Activated naive CD4-positive, alpha-beta T cell treated with anti-CD3 and anti-CD28 coated beads for 36 hours (primary cell): ENCODE results near the gene ANKRD42. TPM values are rescaled to one million over a fixed set of nuclear protein-coding genes. Genes with fewer than 3 reads are reported as not detected.
"Not testable (repeated sequence)": the region's sequence is repeated elsewhere in the genome, so short reads cannot be mapped to it uniquely, and the experiment has no call there.

Source experiments
- CTCF ChIA-PET: fragments of 350-600 bp; sonication (Branson Sonifier 250); formaldehyde crosslinking; loops from one replicate; lab custom pipeline; 2021; ENCODE audit warnings: antibody characterized with exemption; lab: Charles Lee
- DNase-seq: peaks from one replicate; pipeline ENCODE4 v3.0.0-alpha.2; 2020
- H3K27ac Mint-ChIP-seq: one replicate; pipeline ENCODE4 v1.8.0; 2021; ENCODE audit warnings: mild to moderate bottlenecking, mixed read lengths
- H3K27me3 Mint-ChIP-seq: one replicate; pipeline ENCODE4 v1.8.0; 2021; ENCODE audit warnings: low read depth, mixed read lengths
- H3K36me3 Mint-ChIP-seq: one replicate; pipeline ENCODE4 v1.8.0; 2021; ENCODE audit warnings: low read depth, mixed read lengths
- H3K4me1 Mint-ChIP-seq: one replicate; pipeline ENCODE4 v1.8.0; 2021; ENCODE audit warnings: low read depth, mixed read lengths
- H3K4me3 Mint-ChIP-seq: one replicate; pipeline ENCODE4 v1.8.0; 2021; ENCODE audit warnings: mild to moderate bottlenecking, moderate library complexity, mixed read lengths
- H3K9me3 Mint-ChIP-seq: one replicate; pipeline ENCODE4 v1.8.0; 2021; ENCODE audit warnings: mixed read lengths
- intact Hi-C: fragments of 100-400 bp; cut with micrococcal nuclease; formaldehyde crosslinking; loops from one replicate; pipeline ENCODE4 v1.15.1; 2023
- total RNA-seq, 2 experiments: library from RNA; stranded (reverse); gene quantifications; one replicate each; pipeline ENCODE4 v1.2.3, GENCODE V29; 2021

ANKRD42 gene
- total RNA-seq, 2 experiments from 2014 or later, result 2.3 to 2.7 TPM

GRCh38 chr11:83206771-83207382 lies 13.4 kb downstream of the ANKRD42 start:
- H3K36me3 Mint-ChIP-seq, H3K27ac Mint-ChIP-seq, intact Hi-C loops, H3K9me3 Mint-ChIP-seq, H3K27me3 Mint-ChIP-seq, H3K4me3 Mint-ChIP-seq, H3K4me1 Mint-ChIP-seq, DNase-seq: not testable (repeated sequence)
- CTCF ChIA-PET, result interaction anchor here (0.5 to 0.6 kb wide), 2 partner anchors 8 to 340 kb away, joined by 3 read pairs; no protein-coding TSS in a partner anchor

- Mint-ChIP-seq H3K27ac (no peak overlapping the region), H3K4me1 (no peaks in the 10 kb centered on the region), H3K27me3 (no peaks in the 10 kb centered on the region), H3K9me3 (no peaks in the 10 kb centered on the region), H3K36me3 (peaks cover 4% of the 10 kb centered on the region), H3K4me3 (no peak overlapping the region)
- CTCF ChIA-PET, result no interaction called here
- intact Hi-C loops, result no loop called here
- no peak for DNase-seq
These were observed 25.6 kb downstream of the ANKRD42 start for GRCh38 chr11:83219095-83219494.

- no peak overlapping the region for H3K27ac Mint-ChIP-seq
- no peaks in the 10 kb centered on the region for H3K9me3 Mint-ChIP-seq
- intact Hi-C loops, result no loop called here
- H3K36me3 Mint-ChIP-seq, result peaks cover 1% of the 10 kb centered on the region
- DNase-seq, result no peak
- H3K4me1 Mint-ChIP-seq, result no peaks in the 10 kb centered on the region
- no peak overlapping the region for H3K4me3 Mint-ChIP-seq
- no peaks in the 10 kb centered on the region for H3K27me3 Mint-ChIP-seq
- CTCF ChIA-PET, result no interaction called here
These were observed 26.7 kb downstream of the ANKRD42 start for GRCh38 chr11:83220260-83220659.

- H3K27me3 Mint-ChIP-seq, result no peaks in the 10 kb centered on the region
- no peaks in the 10 kb centered on the region for H3K36me3 Mint-ChIP-seq
- H3K4me1 Mint-ChIP-seq, result no peaks in the 10 kb centered on the region
- no peak overlapping the region for H3K27ac Mint-ChIP-seq
- H3K4me3 Mint-ChIP-seq, result no peak overlapping the region
- no peaks in the 10 kb centered on the region for H3K9me3 Mint-ChIP-seq
- DNase-seq, result no peak
- intact Hi-C loops, result no loop called here
- CTCF ChIA-PET, result no interaction called here
These were observed 28.2 kb downstream of the ANKRD42 start for GRCh38 chr11:83221694-83222093.

GRCh38 chr11:83222499-83222898 lies 29.0 kb downstream of the ANKRD42 start:
- H3K4me3 Mint-ChIP-seq, result no peak overlapping the region
- no peak overlapping the region for H3K27ac Mint-ChIP-seq
- H3K9me3 Mint-ChIP-seq, result no peaks in the 10 kb centered on the region
- H3K36me3 Mint-ChIP-seq, result no peaks in the 10 kb centered on the region
- intact Hi-C loops, result no loop called here
- no peak for DNase-seq
- CTCF ChIA-PET, result interaction anchor here (1.9 to 2.4 kb wide), 2 partner anchors 27 to 29 kb away, joined by 5 to 8 read pairs; no protein-coding TSS in a partner anchor
- H3K27me3 Mint-ChIP-seq, result no peaks in the 10 kb centered on the region
- no peaks in the 10 kb centered on the region for H3K4me1 Mint-ChIP-seq

- intact Hi-C loops, result no loop called here
- Mint-ChIP-seq H3K4me3 (no peak overlapping the region), H3K27me3 (no peaks in the 10 kb centered on the region), H3K36me3 (no peaks in the 10 kb centered on the region), H3K4me1 (no peaks in the 10 kb centered on the region), H3K27ac (no peak overlapping the region), H3K9me3 (no peaks in the 10 kb centered on the region)
- no peak for DNase-seq
- CTCF ChIA-PET, result interaction anchor here (0.6 to 2.4 kb wide), 3 partner anchors 26 to 356 kb away, joined by 3 to 8 read pairs (median 5); no protein-coding TSS in a partner anchor
These were observed 29.9 kb downstream of the ANKRD42 start for GRCh38 chr11:83223457-83223856.

GRCh38 chr11:83235825-83236224 lies 42.3 kb downstream of the ANKRD42 start:
- Mint-ChIP-seq H3K4me3 (no peak overlapping the region), H3K9me3 (no peaks in the 10 kb centered on the region), H3K4me1 (no peaks in the 10 kb centered on the region), H3K27me3 (no peaks in the 10 kb centered on the region), H3K36me3 (no peaks in the 10 kb centered on the region), H3K27ac (no peak overlapping the region)
- intact Hi-C loops, result no loop called here
- DNase-seq, result no peak
- CTCF ChIA-PET, result interaction anchor here (0.5 to 2.2 kb wide), 3 partner anchors 14 to 487 kb away, joined by 3 to 9 read pairs (median 4); no protein-coding TSS in a partner anchor

GRCh38 chr11:83238111-83238510 lies 44.6 kb downstream of the ANKRD42 start:
- Mint-ChIP-seq H3K4me1 (no peaks in the 10 kb centered on the region), H3K36me3 (no peaks in the 10 kb centered on the region), H3K9me3 (no peaks in the 10 kb centered on the region), H3K27ac (no peak overlapping the region), H3K4me3 (no peak overlapping the region), H3K27me3 (no peaks in the 10 kb centered on the region)
- intact Hi-C loops, result no loop called here
- CTCF ChIA-PET, result interaction anchor here (0.6 to 3.0 kb wide), 2 partner anchors 10 to 12 kb away, joined by 3 to 11 read pairs; no protein-coding TSS in a partner anchor
- DNase-seq, result no peak

- DNase-seq, result peak; percentile 30
- H3K4me1 Mint-ChIP-seq, result no peaks in the 10 kb centered on the region
- H3K36me3 Mint-ChIP-seq, result no peaks in the 10 kb centered on the region
- no peaks in the 10 kb centered on the region for H3K27me3 Mint-ChIP-seq
- CTCF ChIA-PET, result interaction anchor here (0.6 kb wide), 1 partner anchor 9 kb away, joined by 3 read pairs; no protein-coding TSS in a partner anchor
- intact Hi-C loops, result loop anchor here (2.0 kb wide), 1 partner anchor 575 kb away; no protein-coding TSS in a partner anchor
- H3K9me3 Mint-ChIP-seq, result no peaks in the 10 kb centered on the region
- no peak overlapping the region for H3K27ac Mint-ChIP-seq
- H3K4me3 Mint-ChIP-seq, result no peak overlapping the region
These were observed 47.9 kb downstream of the ANKRD42 start for GRCh38 chr11:83241291-83241946.

GRCh38 chr11:83249445-83249844 lies 55.9 kb downstream of the ANKRD42 start:
- CTCF ChIA-PET, result interaction anchor here (0.5 to 4.7 kb wide), 44 partner anchors 9 to 1600 kb away, joined by 3 to 51 read pairs (median 4); partner anchors contain the start of genes DDIAS, PCF11 and PRCP
- Mint-ChIP-seq H3K36me3 (no peaks in the 10 kb centered on the region), H3K4me1 (no peaks in the 10 kb centered on the region), H3K27me3 (no peaks in the 10 kb centered on the region), H3K4me3 (no peak overlapping the region), H3K9me3 (no peaks in the 10 kb centered on the region), H3K27ac (no peak overlapping the region)
- DNase-seq, result no peak
- intact Hi-C loops, result no loop called here

GRCh38 chr11:83249972-83250593 lies 56.6 kb downstream of the ANKRD42 start:
- Mint-ChIP-seq H3K27me3 (no peaks in the 10 kb centered on the region), H3K4me3 (no peak overlapping the region), H3K4me1 (no peaks in the 10 kb centered on the region), H3K27ac (no peak overlapping the region), H3K36me3 (no peaks in the 10 kb centered on the region), H3K9me3 (no peaks in the 10 kb centered on the region)
- DNase-seq, result peak; percentile 30
- intact Hi-C loops, result loop anchor here (1.0 to 2.0 kb wide), 7 partner anchors 55 to 532 kb away; no protein-coding TSS in a partner anchor
- CTCF ChIA-PET, result interaction anchor here (0.5 to 4.7 kb wide), 47 partner anchors 8 to 597 kb away, joined by 3 to 51 read pairs (median 4); partner anchors contain the start of genes DDIAS, PCF11 and PRCP

GRCh38 chr11:83252266-83252665 lies 58.8 kb downstream of the ANKRD42 start:
- DNase-seq, result no peak
- intact Hi-C loops, result loop anchor here (1.0 kb wide), 1 partner anchor 11 kb away; no protein-coding TSS in a partner anchor
- H3K27ac Mint-ChIP-seq, result no peak overlapping the region
- H3K4me1 Mint-ChIP-seq, result no peaks in the 10 kb centered on the region
- H3K36me3 Mint-ChIP-seq, result peaks cover 2% of the 10 kb centered on the region
- no peak overlapping the region for H3K4me3 Mint-ChIP-seq
- H3K9me3 Mint-ChIP-seq, result no peaks in the 10 kb centered on the region
- no peaks in the 10 kb centered on the region for H3K27me3 Mint-ChIP-seq
- CTCF ChIA-PET, result interaction anchor here (0.5 to 1.5 kb wide), 2 partner anchors 16 to 385 kb away, joined by 3 to 7 read pairs; no protein-coding TSS in a partner anchor
